Peyer's patch (tissue), 4 donors: Measurements from ENCODE around the gene RTP5. TPM values are rescaled to one million over a fixed set of nuclear protein-coding genes. Genes with fewer than 3 reads are reported as not detected.

Source experiments
- DNase-seq, 3 donors: peaks; one replicate each; pipeline ENCODE4 v3.0.0-alpha.2; 2017 to 2019
- H3K27ac ChIP-seq, 4 donors: fragments of 200-600 bp; sonication (generic); one replicate each; pipeline ENCODE4 v1.5.1; 2016 to 2019
- H3K27me3 ChIP-seq, 2 donors: fragments of 200-600 bp; sonication (generic); one replicate each; pipeline ENCODE4 v1.5.1; 2019
- H3K36me3 ChIP-seq, 3 donors: fragments of 200-600 bp; sonication (generic); one replicate each; pipeline ENCODE4 v1.5.1; 2016 to 2019
- H3K4me1 ChIP-seq, 4 donors: fragments of 200-600 bp; sonication (generic); one replicate each; pipeline ENCODE4 v1.5.1; 2016 to 2019
- H3K4me3 ChIP-seq, 4 donors: fragments of 200-600 bp; sonication (generic); 1 replicate in 3 of 4; 2 replicates in 1 of 4; pipeline ENCODE4 v1.5.1; 2016 to 2019; ENCODE audit warnings: mild to moderate bottlenecking in 1 of 4
- H3K9me3 ChIP-seq, 4 donors: fragments of 200-600 bp; sonication (generic); one replicate each; pipeline ENCODE4 v1.5.1; 2016 to 2019; ENCODE audit warnings: mild to moderate bottlenecking in 1 of 4
- CTCF ChIP-seq, 6 experiments: fragments of 450-650 bp in 4 of 6; fragments of 200-600 bp in 2 of 6; sonication (generic) in 1 of 6; IDR thresholded peaks; one replicate each; pipeline ENCODE4 v1.5.1; 2017 to 2019; ENCODE audit warnings: antibody characterized with exemption in 6 of 6, mild to moderate bottlenecking in 3 of 6, moderate library complexity in 1 of 6
- POLR2A ChIP-seq, 2 donors: fragments of 450-650 bp; IDR thresholded peaks; one replicate each; pipeline ENCODE4 v1.5.1; 2017; ENCODE audit warnings: antibody characterized with exemption in 2 of 2, mild to moderate bottlenecking in 2 of 2, moderate library complexity in 2 of 2
- total RNA-seq, 4 donors: library from RNA; depleted of rRNA; stranded (reverse); fragments of >200 nt; gene quantifications; one replicate each; pipeline ENCODE4 v1.1.0, GENCODE V29; 2016

Gene RTP5
- total RNA-seq, 4 donors from 2014 or later = 0.54 TPM; not detected in 3

GRCh38 chr2:241901018-241901380, 31.5 kb downstream of the RTP5 start:
- no peaks in the 10 kb centered on the region for H3K9me3 ChIP-seq
- no peak overlapping the region for H3K4me3 ChIP-seq
- H3K4me1 ChIP-seq = no peaks in the 10 kb centered on the region
- H3K27ac ChIP-seq = no peak overlapping the region
- no peaks in the 10 kb centered on the region for H3K36me3 ChIP-seq
- no peaks in the 10 kb centered on the region for H3K27me3 ChIP-seq
- peak in 1 of 3 donors; percentile 37 for DNase-seq
- TF ChIP-seq CTCF (IDR thresholded peaks at IDR 0.05) = no peak
- no peak for TF ChIP-seq POLR2A (IDR thresholded peaks at IDR 0.05)

GRCh38 chr2:241901500-241902351, 32.2 kb downstream of the RTP5 start:
- H3K9me3 ChIP-seq = no peaks in the 10 kb centered on the region
- H3K4me3 ChIP-seq = peak overlapping the region in 1 of 4 donors; percentile 19
- TF ChIP-seq CTCF (IDR thresholded peaks at IDR 0.05) = no peak
- TF ChIP-seq POLR2A (IDR thresholded peaks at IDR 0.05) = no peak
- peak in 2 of 3 donors; percentile 24 to 38 for DNase-seq
- no peaks in the 10 kb centered on the region for H3K36me3 ChIP-seq
- H3K27ac ChIP-seq = no peak overlapping the region
- no peaks in the 10 kb centered on the region for H3K4me1 ChIP-seq
- no peaks in the 10 kb centered on the region for H3K27me3 ChIP-seq

- H3K4me3 ChIP-seq = peak overlapping the region in 1 of 4 donors; percentile 19
- H3K9me3 ChIP-seq = no peaks in the 10 kb centered on the region
- no peaks in the 10 kb centered on the region for H3K4me1 ChIP-seq
- H3K36me3 ChIP-seq = no peaks in the 10 kb centered on the region
- H3K27ac ChIP-seq = no peak overlapping the region
- TF ChIP-seq POLR2A (IDR thresholded peaks at IDR 0.05) (no peak), CTCF (IDR thresholded peaks at IDR 0.05) (no peak)
- H3K27me3 ChIP-seq = no peaks in the 10 kb centered on the region
- peak in 2 of 3 donors; percentile 25 to 34 for DNase-seq
Observed at GRCh38 chr2:241902357-241902991, 32.9 kb downstream of the RTP5 start.

- H3K4me1 ChIP-seq = no peaks in the 10 kb centered on the region
- H3K36me3 ChIP-seq = no peaks in the 10 kb centered on the region
- no peak overlapping the region for H3K27ac ChIP-seq
- H3K27me3 ChIP-seq = no peaks in the 10 kb centered on the region
- no peaks in the 10 kb centered on the region for H3K9me3 ChIP-seq
- peak in 2 of 3 donors; percentile 24 to 40 for DNase-seq
- TF ChIP-seq CTCF (IDR thresholded peaks at IDR 0.05) (no peak), POLR2A (IDR thresholded peaks at IDR 0.05) (no peak)
- H3K4me3 ChIP-seq = no peak overlapping the region
Observed at GRCh38 chr2:241903121-241904010, 33.8 kb downstream of the RTP5 start.

GRCh38 chr2:241904011-241904718, 34.6 kb downstream of the RTP5 start:
- H3K4me1 ChIP-seq = no peaks in the 10 kb centered on the region
- no peaks in the 10 kb centered on the region for H3K9me3 ChIP-seq
- H3K4me3 ChIP-seq = no peak overlapping the region
- H3K36me3 ChIP-seq = no peaks in the 10 kb centered on the region
- H3K27me3 ChIP-seq = no peaks in the 10 kb centered on the region
- no peak overlapping the region for H3K27ac ChIP-seq
- TF ChIP-seq POLR2A (IDR thresholded peaks at IDR 0.05) (no peak), CTCF (IDR thresholded peaks at IDR 0.05) (no peak)
- DNase-seq = no peak
